A549 (cell line): ENCODE results near the gene TMPRSS2. TPM values are rescaled to one million over a fixed set of nuclear protein-coding genes. Genes with fewer than 3 reads are reported as not detected.

Experiments used
- ATAC-seq, 2 experiments: fragments of 200-7000 bp in 1 of 2; fragments of >200 bp in 1 of 2; cut with Nextera tagmentation in 1 of 2; cut with Tn5 transposase in 1 of 2; 3 replicates each; pipeline versions ENCODE4 v1.8.0 to v1.9.1; 2018 to 2020; ENCODE audit warnings: mild to moderate bottlenecking in 1 of 2, moderate library complexity in 1 of 2
- CTCF ChIA-PET: fragments of 300-600 bp; sonication (Branson Sonifier 250); formaldehyde crosslinking; extraction: SDS; loops from one replicate; lab custom pipeline; 2021; ENCODE audit warnings: antibody characterized with exemption, inconsistent platforms; lab: Yijun Ruan, JAX
- POLR2A ChIA-PET: fragments of 350-600 bp; formaldehyde crosslinking; extraction: SDS; loops from one replicate; lab custom pipeline; 2021; ENCODE audit warnings: antibody characterized with exemption, inconsistent platforms; lab: Yijun Ruan, JAX
- DNase-seq, 2 experiments: peaks; one replicate each; pipeline versions ENCODE4 v3.0.0 to v3.0.0-alpha.2; 2011 to 2016; ENCODE audit warnings: low read depth in 1 of 2, low spot score in 1 of 2
- FAIRE-seq: peaks from 2 replicates; lab custom pipeline; 2011; peaks lifted over from hg19 to GRCh38; lab: Jason Lieb, UNC
- H3K27ac ChIP-seq, 2 experiments: fragments of >200 bp; sonication (Bioruptor Twin); formaldehyde crosslinking; 3 replicates each; pipeline ENCODE4 v1.5.1; 2016 to 2017
- H3K4me1 ChIP-seq: fragments of >200 bp; sonication (Bioruptor Twin); formaldehyde crosslinking; 3 replicates; pipeline ENCODE4 v1.6.1; 2016
- H3K4me2 ChIP-seq: fragments of >200 bp; sonication (Bioruptor Twin); formaldehyde crosslinking; 3 replicates; pipeline ENCODE4 v1.6.1; 2016
- H3K4me3 ChIP-seq: fragments of >200 bp; sonication (Bioruptor Twin); formaldehyde crosslinking; 3 replicates; pipeline ENCODE4 v1.5.1; 2016
- H3K9me3 ChIP-seq: fragments of >200 bp; sonication (Bioruptor Twin); formaldehyde crosslinking; 3 replicates; pipeline ENCODE4 v1.6.1; 2016
- BCL3 ChIP-seq: fragments of >200 bp; sonication (Bioruptor Twin); formaldehyde crosslinking; IDR thresholded peaks from 3 replicates; pipeline ENCODE4 v1.6.1; 2016
- CHD2 ChIP-seq: fragments of 150-350 bp; IDR thresholded peaks from 2 replicates; pipeline ENCODE4 v1.6.1; 2014; ENCODE audit warnings: low read length; ENCODE audit not compliant: partially characterized antibody
- EHMT2 ChIP-seq: fragments of 200-600 bp; sonication (generic); IDR thresholded peaks from 2 replicates; pipeline ENCODE4 v1.6.1; 2016; ENCODE audit warnings: antibody characterized with exemption, low read depth, mild to moderate bottlenecking, moderate library complexity
- EP300 ChIP-seq, 2 experiments: fragments of >200 bp; sonication (Bioruptor Twin); formaldehyde crosslinking; IDR thresholded peaks; 2 replicates in 1 of 2; 3 replicates in 1 of 2; pipeline ENCODE4 v1.6.1; 2016 to 2017
- FOSL2 ChIP-seq, 2 experiments: fragments of 450-650 bp in 1 of 2; fragments of >200 bp in 1 of 2; sonication (Bioruptor Twin) in 1 of 2; formaldehyde crosslinking; IDR thresholded peaks; 2 replicates each; pipeline versions ENCODE4 v1.5.0 to v1.6.1; 2016 to 2020; ENCODE audit warnings: mild to moderate bottlenecking in 1 of 2, moderate library complexity in 1 of 2
- GATA3 ChIP-seq: IDR thresholded peaks from 2 replicates; pipeline ENCODE4 v1.6.1; 2012; ENCODE audit warnings: borderline replicate concordance
- HOXB13 ChIP-seq: fragments of 250-450 bp; sonication (Bioruptor Pico); IDR thresholded peaks from 2 replicates; pipeline ENCODE4 v1.5.0; 2020; ENCODE audit warnings: low read depth, mild to moderate bottlenecking, moderate library complexity
- KDM5A ChIP-seq: fragments of 200-600 bp; sonication (generic); IDR thresholded peaks from 2 replicates; pipeline ENCODE4 v1.6.1; 2016; ENCODE audit warnings: antibody characterized with exemption, mild to moderate bottlenecking
- MAFK ChIP-seq: fragments of 450-650 bp; IDR thresholded peaks from 2 replicates; pipeline ENCODE4 v1.6.1; 2014; ENCODE audit not compliant: partially characterized antibody
- MYC ChIP-seq: IDR thresholded peaks from 2 replicates; pipeline ENCODE4 v1.6.1; 2012; ENCODE audit warnings: mild to moderate bottlenecking, inconsistent platforms, low read length, improper control_type of control experiment, borderline replicate concordance
- NFE2L2 ChIP-seq: fragments of 150-350 bp; conservative IDR thresholded peaks from 2 replicates; pipeline ENCODE4 v1.6.1; 2014; ENCODE audit warnings: low read length
- NPAS2 ChIP-seq: fragments of 250-450 bp; sonication (Bioruptor Pico); IDR thresholded peaks from 2 replicates; pipeline ENCODE4 v1.8.0; 2022; ENCODE audit warnings: mild to moderate bottlenecking, moderate library complexity, borderline replicate concordance
- PBX3 ChIP-seq: IDR thresholded peaks from 2 replicates; pipeline ENCODE4 v1.6.1; 2012
- RARB ChIP-seq: fragments of 250-450 bp; sonication (Bioruptor Pico); IDR thresholded peaks from 2 replicates; pipeline ENCODE4 v1.8.0; 2021; ENCODE audit warnings: mild to moderate bottlenecking, moderate library complexity
- REST ChIP-seq: fragments of 200-600 bp; sonication (generic); IDR thresholded peaks from 2 replicates; pipeline ENCODE4 v1.6.1; 2016; ENCODE audit warnings: antibody characterized with exemption, mild to moderate bottlenecking, moderate library complexity
- SMC3 ChIP-seq: fragments of >200 bp; sonication (Bioruptor Twin); formaldehyde crosslinking; IDR thresholded peaks from 3 replicates; pipeline ENCODE4 v1.6.1; 2018; ENCODE audit warnings: inconsistent platforms
- SREBF2 ChIP-seq: fragments of 450-650 bp; IDR thresholded peaks from 2 replicates; pipeline ENCODE4 v1.6.1; 2014; ENCODE audit warnings: mild to moderate bottlenecking, moderate library complexity
- TP53 ChIP-seq: fragments of 250-450 bp; sonication (Bioruptor Pico); IDR thresholded peaks from 2 replicates; pipeline ENCODE4 v1.5.0; 2021; ENCODE audit warnings: mild to moderate bottlenecking, moderate library complexity
- ZC3H11A ChIP-seq: fragments of 450-650 bp; IDR thresholded peaks from 2 replicates; pipeline ENCODE4 v1.6.1; 2014; ENCODE audit warnings: antibody characterized with exemption, mild to moderate bottlenecking
- ZNF302 ChIP-seq: fragments of 250-450 bp; sonication (Bioruptor Pico); IDR thresholded peaks from 2 replicates; pipeline ENCODE4 v1.9.0; 2021; ENCODE audit warnings: inconsistent platforms, mild to moderate bottlenecking, moderate library complexity
- WGBS: methylation state at CpG from one replicate; pipeline ENCODE4 v1.1.6; 2017; ENCODE audit errors: missing lambda C conversion rate; 5-methylcytosine and 5-hydroxymethylcytosine counted together
- polyA plus RNA-seq, 4 experiments: library from polyadenylated mRNA; depleted of rRNA in 3 of 4; stranded (reverse); fragments of >200 nt; fragmentation: RNase III in 1 of 4; extraction: RNeasy Plus Mini Kit Qiagen cat#74134 plus additional on column Dnase treatment in 1 of 4; gene quantifications; 2 replicates in 3 of 4; 3 replicates in 1 of 4; pipeline ENCODE4 v1.2.3, GENCODE V29; 2011 to 2017

Gene TMPRSS2
- polyA plus RNA-seq, 2 of the 4 experiments (the other 2 are of a cell fraction): not detected

GRCh38 chr21:41547111-41547510 is 39.2 kb upstream of the TMPRSS2 start:
- CTCF ChIA-PET: interaction anchor here (1.5 kb wide), 1 partner anchor 91 kb away, joined by 3 read pairs; no protein-coding TSS in a partner anchor
- Histone ChIP-seq H3K9me3 (no peaks in the 10 kb centered on the region), H3K4me3 (no peak overlapping the region), H3K4me2 (no peak overlapping the region), H3K27ac (no peak overlapping the region), H3K4me1 (no peaks in the 10 kb centered on the region)
- DNase-seq (no peak), ATAC-seq (no peak), FAIRE-seq (no peak)
- POLR2A ChIA-PET: no interaction called here
- TF ChIP-seq NFE2L2 (no peak), SREBF2 (no peak), SMC3 (no peak), REST (no peak), FOSL2 (IDR thresholded peaks at IDR 0.05) (no peak), FOSL2 (CRISPR knock-in tag; IDR thresholded peaks at IDR 0.05) (no peak)
- 87% methylated on average over 2 of the region's 3 CpGs for WGBS

- ATAC-seq: no peak
- TF ChIP-seq MAFK (no peak), EHMT2 (no peak), CHD2 (no peak), ZC3H11A (no peak), GATA3 (no peak), PBX3 (no peak), KDM5A (no peak), RARB (CRISPR knock-in tag) (no peak), NFE2L2 (no peak), MYC (no peak), TP53 (CRISPR knock-in tag) (no peak), BCL3 (no peak), ZNF302 (CRISPR knock-in tag) (no peak), NPAS2 (CRISPR knock-in tag) (no peak), HOXB13 (CRISPR knock-in tag) (no peak), EP300 (IDR thresholded peaks at IDR 0.05) (no peak)
- WGBS: 46% methylated on average over 7 of the region's 7 CpGs
- no peak for FAIRE-seq
- no peaks in the 10 kb centered on the region for H3K4me1 ChIP-seq
- H3K9me3 ChIP-seq: no peaks in the 10 kb centered on the region
- H3K4me2 ChIP-seq: no peak overlapping the region
- no peak overlapping the region for H3K27ac ChIP-seq
- no peak for DNase-seq
- ChIA-PET POLR2A (no interaction called here), CTCF (interaction anchor here (0.6 to 1.5 kb wide), 3 partner anchors 90 to 334 kb away, joined by 3 to 5 read pairs (median 3); no protein-coding TSS in a partner anchor)
- no peak overlapping the region for H3K4me3 ChIP-seq
These were observed 37.8 kb upstream of the TMPRSS2 start for GRCh38 chr21:41545500-41546359.
